Activated naive CD8-positive, alpha-beta T cell treated with anti-CD3 and anti-CD28 coated beads, Interleukin-2, amount 10 ng/mL, durations not matched to agents 7 days and 5 days (primary cell): ENCODE measurements around the gene NKX2-4. TPM values are rescaled to one million over a fixed set of nuclear protein-coding genes. Genes with fewer than 3 reads are reported as not detected.
"Not testable (repeated sequence)": the region's sequence is repeated elsewhere in the genome, so short reads cannot be mapped to it uniquely, and the experiment has no call there.

ENCODE experiments used
- ATAC-seq: fragments of 150-1000 bp; cut with Tn5 transposase; one replicate; pipeline ENCODE4 v1.10.0; 2021; ENCODE audit warnings: low read depth, moderate library complexity
- POLR2A ChIA-PET: fragments of 350-600 bp; sonication (Branson Sonifier 250); formaldehyde crosslinking; loops from one replicate; lab custom pipeline; 2021; ENCODE audit warnings: antibody characterized with exemption; lab: Charles Lee
- DNase-seq: peaks from one replicate; pipeline ENCODE4 v3.0.0; 2021
- H3K27ac Mint-ChIP-seq: one replicate; pipeline ENCODE4 v1.8.0; 2022; ENCODE audit warnings: mild to moderate bottlenecking, mixed read lengths
- H3K27me3 Mint-ChIP-seq: one replicate; pipeline ENCODE4 v1.8.0; 2022; ENCODE audit warnings: mild to moderate bottlenecking, moderate library complexity, mixed read lengths
- H3K36me3 Mint-ChIP-seq: one replicate; pipeline ENCODE4 v1.8.0; 2021; ENCODE audit warnings: mild to moderate bottlenecking, mixed read lengths
- H3K4me1 Mint-ChIP-seq: one replicate; pipeline ENCODE4 v1.8.0; 2021; ENCODE audit warnings: mixed read lengths
- H3K4me3 Mint-ChIP-seq: one replicate; pipeline ENCODE4 v1.8.0; 2022; ENCODE audit warnings: mild to moderate bottlenecking, moderate library complexity, mixed read lengths
- H3K9me3 Mint-ChIP-seq: one replicate; pipeline ENCODE4 v1.8.0; 2021; ENCODE audit warnings: mixed read lengths
- total RNA-seq, 2 experiments: library from RNA; stranded (reverse); gene quantifications; one replicate each; pipeline ENCODE4 v1.2.3, GENCODE V29; 2021

Gene NKX2-4
- total RNA-seq, 2 experiments from 2014 or later: not detected

DNA sequence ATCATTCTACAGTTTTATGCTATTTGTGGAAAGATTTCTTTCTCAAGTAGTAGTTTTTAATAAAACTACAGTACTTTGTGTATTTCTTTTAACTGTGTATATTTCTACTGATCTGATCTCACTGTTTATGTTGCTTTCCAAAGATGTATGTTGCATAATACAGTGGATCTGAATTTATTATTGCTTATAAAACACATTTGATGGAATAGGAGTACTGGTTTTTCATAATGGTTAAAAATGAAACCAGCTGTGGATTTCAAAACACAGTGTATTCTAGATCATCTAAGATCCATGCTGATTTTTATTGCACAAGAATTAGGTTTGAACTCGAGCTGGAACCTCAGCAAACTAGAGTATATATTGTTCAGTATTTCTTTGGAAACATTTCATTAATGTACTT is 8.0 kb downstream of the NKX2-4 start:
- no peak for ATAC-seq
- peaks cover 27% of the 10 kb centered on the region for H3K36me3 Mint-ChIP-seq
- DNase-seq: no peak
- H3K27me3 Mint-ChIP-seq: peaks cover 36% of the 10 kb centered on the region
- POLR2A ChIA-PET: no interaction called here
- no peak overlapping the region for H3K4me3 Mint-ChIP-seq
- H3K9me3 Mint-ChIP-seq: no peaks in the 10 kb centered on the region
- H3K4me1 Mint-ChIP-seq: peaks cover 10% of the 10 kb centered on the region
- H3K27ac Mint-ChIP-seq: no peak overlapping the region

DNA sequence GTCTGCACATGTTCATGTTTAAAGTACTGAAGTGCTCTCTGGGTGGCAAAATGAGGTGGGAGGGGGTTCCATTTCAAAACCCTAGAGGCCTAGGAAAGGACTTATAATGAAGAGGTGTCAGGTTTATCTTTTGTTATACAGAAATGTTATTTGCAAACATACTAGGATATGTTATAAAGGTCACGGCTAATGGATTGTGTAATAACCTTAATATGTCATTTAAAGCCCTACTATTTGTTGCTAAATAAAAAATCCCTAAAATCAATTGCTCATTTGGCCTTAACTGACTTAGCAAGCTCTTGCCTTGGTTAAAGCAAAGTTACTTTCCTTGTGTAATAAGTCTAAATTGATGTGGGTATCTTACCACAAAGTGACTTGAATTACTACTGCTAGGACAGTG is 8.8 kb downstream of the NKX2-4 start:
- POLR2A ChIA-PET: no interaction called here
- peaks cover 27% of the 10 kb centered on the region for H3K36me3 Mint-ChIP-seq
- H3K27me3 Mint-ChIP-seq: peaks cover 28% of the 10 kb centered on the region
- no peaks in the 10 kb centered on the region for H3K9me3 Mint-ChIP-seq
- ATAC-seq (no peak), DNase-seq (no peak)
- peaks cover 10% of the 10 kb centered on the region for H3K4me1 Mint-ChIP-seq
- H3K27ac Mint-ChIP-seq: no peak overlapping the region
- no peak overlapping the region for H3K4me3 Mint-ChIP-seq

DNA sequence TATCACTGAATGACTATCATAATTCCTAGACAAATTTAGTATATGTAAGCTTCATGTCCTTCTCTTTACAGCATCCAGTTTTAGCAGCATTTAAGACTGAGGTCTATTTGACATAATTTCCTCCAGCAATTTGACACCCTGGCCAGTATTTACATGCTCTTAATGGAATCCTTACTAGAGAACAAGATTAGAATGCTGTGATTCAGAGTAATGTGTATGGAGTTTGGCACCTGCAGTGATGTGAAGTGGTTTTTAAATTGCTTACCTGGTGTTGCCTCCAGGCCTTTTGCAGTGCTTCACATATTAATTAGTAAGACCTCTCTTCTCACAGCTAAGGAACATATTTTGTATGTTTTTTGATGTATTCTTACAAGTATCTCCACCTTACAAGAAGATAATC is 9.8 kb downstream of the NKX2-4 start:
- POLR2A ChIA-PET: no interaction called here
- H3K27ac Mint-ChIP-seq: no peak overlapping the region
- H3K27me3 Mint-ChIP-seq: peaks cover 18% of the 10 kb centered on the region
- ATAC-seq (no peak), DNase-seq (no peak)
- peaks cover 4% of the 10 kb centered on the region for H3K4me1 Mint-ChIP-seq
- H3K9me3 Mint-ChIP-seq: no peaks in the 10 kb centered on the region
- no peak overlapping the region for H3K4me3 Mint-ChIP-seq
- peaks cover 28% of the 10 kb centered on the region for H3K36me3 Mint-ChIP-seq

DNA sequence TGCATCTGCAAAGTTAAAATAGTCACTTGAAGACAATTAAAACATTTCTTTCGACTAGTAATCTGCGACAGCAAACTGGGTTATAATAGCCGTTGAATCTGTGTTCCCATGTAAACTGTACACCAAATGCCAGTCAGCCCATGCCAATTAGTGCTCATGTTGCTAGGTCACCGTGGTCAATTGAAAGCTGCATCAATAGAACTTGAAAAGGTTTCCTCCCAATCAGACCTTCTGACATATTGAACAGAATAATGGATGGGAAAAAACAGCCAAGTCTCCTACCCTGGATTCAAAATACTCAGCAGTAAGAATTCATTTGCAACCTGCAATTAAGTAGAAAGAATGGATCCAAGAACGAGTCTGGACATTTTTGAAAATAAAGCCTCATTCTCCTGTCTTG is 11.2 kb downstream of the NKX2-4 start:
- H3K27ac Mint-ChIP-seq: no peak overlapping the region
- H3K27me3 Mint-ChIP-seq: peaks cover 7% of the 10 kb centered on the region
- POLR2A ChIA-PET: no interaction called here
- peaks cover 28% of the 10 kb centered on the region for H3K36me3 Mint-ChIP-seq
- H3K4me1 Mint-ChIP-seq: no peaks in the 10 kb centered on the region
- DNase-seq (no peak), ATAC-seq (no peak)
- H3K4me3 Mint-ChIP-seq: no peak overlapping the region
- no peaks in the 10 kb centered on the region for H3K9me3 Mint-ChIP-seq

DNA sequence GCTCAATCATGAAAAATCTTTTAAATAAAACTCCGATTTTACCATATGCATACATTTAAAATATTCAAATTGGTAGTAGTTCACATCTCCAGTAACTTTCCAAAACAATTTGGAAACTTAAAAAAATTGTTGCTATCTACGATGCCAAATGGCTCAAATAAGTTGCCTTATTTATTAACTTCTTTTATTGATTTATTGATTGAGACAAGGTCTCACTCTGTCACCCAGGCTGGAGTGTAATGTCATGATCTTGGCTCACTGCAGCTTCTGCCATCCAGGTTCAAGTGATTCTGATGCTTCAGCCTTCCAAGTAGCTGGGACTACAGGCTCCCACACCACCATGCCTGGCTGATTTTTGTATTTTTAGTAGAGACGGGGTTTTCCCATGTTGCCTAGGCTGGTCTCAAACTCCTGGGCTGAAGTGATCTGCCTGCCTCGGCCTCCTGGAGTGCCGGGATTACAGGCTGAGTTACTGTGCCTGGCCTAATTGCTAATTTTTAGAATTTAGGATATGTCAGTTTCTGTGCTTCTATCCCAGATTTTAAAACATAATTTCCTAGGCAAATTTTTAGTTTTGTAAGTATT is 12.9 kb downstream of the NKX2-4 start:
- POLR2A ChIA-PET: no interaction called here
- DNase-seq (no peak), ATAC-seq (no peak)
- no peak overlapping the region for H3K4me3 Mint-ChIP-seq
- H3K27me3 Mint-ChIP-seq: no peaks in the 10 kb centered on the region
- no peaks in the 10 kb centered on the region for H3K9me3 Mint-ChIP-seq
- H3K36me3 Mint-ChIP-seq: peaks cover 24% of the 10 kb centered on the region
- no peak overlapping the region for H3K27ac Mint-ChIP-seq
- no peaks in the 10 kb centered on the region for H3K4me1 Mint-ChIP-seq

DNA sequence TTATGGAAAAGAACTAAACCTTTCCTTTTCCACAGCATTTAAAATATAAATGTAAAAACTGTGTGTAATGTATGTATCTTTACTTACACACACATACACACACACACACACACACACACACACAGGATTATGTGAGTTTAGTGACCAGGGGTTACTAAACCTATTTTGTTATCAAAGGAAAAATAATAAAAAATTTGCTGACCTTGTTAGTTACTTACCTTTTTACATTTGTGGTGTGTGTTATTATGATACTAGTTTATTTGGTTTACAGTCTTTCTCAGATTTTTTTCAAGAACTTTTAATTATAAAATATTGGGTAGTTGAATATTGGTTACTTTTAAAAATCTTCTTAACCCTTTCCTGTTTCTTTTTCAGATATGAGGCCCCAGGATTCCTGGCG is 15.7 kb downstream of the NKX2-4 start:
- POLR2A ChIA-PET: no interaction called here
- Mint-ChIP-seq H3K4me3 (no peak overlapping the region), H3K27me3 (no peaks in the 10 kb centered on the region), H3K36me3 (peaks cover 15% of the 10 kb centered on the region), H3K4me1 (peaks cover 2% of the 10 kb centered on the region), H3K9me3 (no peaks in the 10 kb centered on the region), H3K27ac (no peak overlapping the region)
- ATAC-seq (no peak), DNase-seq (no peak)

DNA sequence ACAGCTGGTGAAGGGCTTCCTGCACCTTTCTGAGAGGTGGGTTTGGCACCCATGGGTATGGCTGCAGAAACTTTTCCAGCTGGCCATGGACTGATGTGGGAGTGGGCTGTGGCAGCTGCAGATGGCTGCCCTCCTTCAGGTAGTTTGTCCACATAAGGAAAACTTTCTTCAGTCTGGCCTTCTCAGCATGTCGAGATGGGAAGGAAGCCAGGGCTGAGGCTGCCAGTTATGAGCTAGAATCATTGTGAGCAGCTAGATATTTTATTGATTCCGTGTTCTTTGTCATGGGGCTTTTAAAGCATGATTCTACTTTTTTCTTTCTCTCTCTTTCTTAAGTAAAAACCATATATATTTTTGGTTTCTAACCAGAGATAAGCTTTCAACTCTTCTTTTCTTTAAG is 16.6 kb downstream of the NKX2-4 start:
- Mint-ChIP-seq H3K36me3 (peaks cover 9% of the 10 kb centered on the region), H3K4me1 (peaks cover 2% of the 10 kb centered on the region)

DNA sequence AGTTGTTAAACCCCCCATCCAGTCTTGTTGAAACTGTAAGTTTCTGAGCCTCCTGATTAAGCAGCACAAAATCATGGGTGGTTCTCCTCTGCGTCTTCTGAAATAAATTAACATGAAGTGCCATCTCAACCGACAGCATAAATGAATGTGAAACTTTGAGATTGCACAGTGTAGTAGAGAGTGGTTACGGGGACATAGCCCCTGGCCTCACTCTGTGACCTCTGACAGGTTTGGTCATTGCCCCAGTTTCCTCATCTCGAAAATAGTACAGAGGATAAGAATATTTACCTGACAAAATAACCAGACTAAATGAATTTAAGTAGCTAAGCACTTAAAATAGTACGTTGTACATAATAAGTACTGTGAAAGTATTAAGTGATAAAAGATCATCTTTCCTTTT is 19.1 kb downstream of the NKX2-4 start:
- POLR2A ChIA-PET: no interaction called here
- peaks cover 10% of the 10 kb centered on the region for H3K36me3 Mint-ChIP-seq
- H3K4me3 Mint-ChIP-seq: no peak overlapping the region
- no peak overlapping the region for H3K27ac Mint-ChIP-seq
- peaks cover 2% of the 10 kb centered on the region for H3K4me1 Mint-ChIP-seq
- ATAC-seq (no peak), DNase-seq (no peak)
- H3K27me3 Mint-ChIP-seq: no peaks in the 10 kb centered on the region
- no peaks in the 10 kb centered on the region for H3K9me3 Mint-ChIP-seq

More for the DNA sequence above, 16.6 kb downstream of the NKX2-4 start:
- no peak overlapping the region for H3K27ac Mint-ChIP-seq
- H3K4me3 Mint-ChIP-seq: no peak overlapping the region
- H3K9me3 Mint-ChIP-seq: no peaks in the 10 kb centered on the region
- POLR2A ChIA-PET: no interaction called here
- no peaks in the 10 kb centered on the region for H3K27me3 Mint-ChIP-seq
- ATAC-seq (no peak), DNase-seq (no peak)

DNA sequence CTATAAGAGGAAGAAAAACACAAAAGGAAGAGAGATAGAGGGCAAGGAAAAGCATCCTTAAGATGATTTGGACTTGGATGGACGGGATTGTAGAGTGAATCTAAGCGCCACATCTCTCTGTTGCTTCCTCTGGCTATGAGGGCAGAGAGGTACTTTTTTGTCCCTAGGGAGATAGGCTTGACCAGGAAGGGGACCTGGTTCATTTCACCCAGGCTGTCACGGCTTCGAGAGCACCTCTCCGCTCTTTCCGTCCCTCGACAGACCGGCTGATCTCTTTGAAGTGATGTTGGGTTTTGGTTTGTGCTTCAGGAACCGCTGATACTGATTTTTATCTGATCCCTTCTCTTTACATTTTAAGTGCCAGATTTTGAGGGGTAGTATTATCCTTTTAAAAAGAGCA is 19.6 kb downstream of the NKX2-4 start:
- POLR2A ChIA-PET: no interaction called here
- Mint-ChIP-seq H3K4me1 (peaks cover 2% of the 10 kb centered on the region), H3K36me3 (peaks cover 10% of the 10 kb centered on the region), H3K27ac (no peak overlapping the region), H3K9me3 (no peaks in the 10 kb centered on the region), H3K27me3 (no peaks in the 10 kb centered on the region), H3K4me3 (no peak overlapping the region)
- DNase-seq (no peak), ATAC-seq (no peak)

DNA sequence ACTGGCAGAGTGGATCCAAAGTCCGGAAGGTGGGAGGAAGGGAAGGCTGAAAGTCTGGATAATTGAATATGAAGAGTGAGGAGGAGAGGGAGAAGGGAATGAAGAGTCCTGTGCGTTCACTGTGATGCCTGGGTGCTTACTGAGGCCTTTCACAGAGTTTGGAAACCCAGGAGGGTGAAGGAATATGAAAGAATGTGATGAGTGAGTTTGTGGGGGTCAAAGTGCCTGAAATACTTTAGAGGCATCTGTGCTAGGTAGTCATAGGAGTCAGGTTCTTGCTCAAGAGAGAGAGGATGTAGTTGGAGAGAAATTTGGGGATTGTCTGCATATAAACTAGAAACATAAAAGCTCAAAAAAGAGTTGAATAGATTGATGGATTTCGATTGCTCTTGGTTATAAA is 20.7 kb downstream of the NKX2-4 start:
- ATAC-seq (no peak), DNase-seq (no peak)
- Mint-ChIP-seq H3K9me3 (no peaks in the 10 kb centered on the region), H3K27ac (no peak overlapping the region), H3K36me3 (peaks cover 10% of the 10 kb centered on the region), H3K27me3 (no peaks in the 10 kb centered on the region), H3K4me3 (no peak overlapping the region), H3K4me1 (peaks cover 5% of the 10 kb centered on the region)
- POLR2A ChIA-PET: no interaction called here

DNA sequence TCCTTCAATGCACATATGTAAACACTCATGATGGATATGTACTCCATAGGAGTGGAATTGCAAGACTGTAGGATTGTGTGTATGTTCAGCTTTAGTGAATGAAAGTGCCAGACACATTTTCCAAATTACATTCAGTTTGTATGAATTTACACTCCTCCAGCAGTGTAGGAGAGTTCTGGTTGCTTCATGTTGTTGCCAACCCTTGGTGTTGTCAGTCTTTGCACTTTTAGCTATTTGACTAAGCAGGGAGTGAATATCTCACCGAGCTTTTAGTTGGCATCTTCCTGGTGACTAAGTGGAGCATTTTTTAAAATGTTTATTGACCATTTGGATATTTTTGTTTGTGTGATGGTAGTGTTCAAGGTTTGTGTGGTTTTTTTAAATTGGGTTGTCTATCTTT is 23.9 kb downstream of the NKX2-4 start:
- peaks cover 3% of the 10 kb centered on the region for H3K4me1 Mint-ChIP-seq
- peaks cover 16% of the 10 kb centered on the region for H3K36me3 Mint-ChIP-seq
- ATAC-seq: no peak
- no peaks in the 10 kb centered on the region for H3K27me3 Mint-ChIP-seq
- POLR2A ChIA-PET: no interaction called here
- no peaks in the 10 kb centered on the region for H3K9me3 Mint-ChIP-seq
- H3K4me3 Mint-ChIP-seq: no peak overlapping the region
- no peak for DNase-seq
- H3K27ac Mint-ChIP-seq: no peak overlapping the region

DNA sequence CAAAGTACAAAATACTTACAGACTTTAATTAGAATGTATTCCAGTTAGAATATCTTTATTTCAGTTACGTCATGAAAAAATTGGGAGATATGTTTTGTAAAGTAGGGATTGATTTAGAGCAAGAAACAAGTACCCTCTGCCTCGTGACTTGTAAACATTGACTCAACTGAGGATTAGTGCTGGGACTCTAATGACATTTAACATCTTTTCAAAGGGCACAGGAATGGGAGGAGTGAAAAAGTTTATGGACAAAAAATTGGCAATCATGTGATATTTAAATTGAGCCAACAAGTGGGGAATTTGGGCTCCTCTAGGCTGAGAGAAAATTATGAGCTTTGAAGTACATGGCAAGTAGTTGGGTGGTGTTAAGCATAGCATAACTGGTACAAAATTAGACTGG is 25.3 kb downstream of the NKX2-4 start:
- H3K27ac Mint-ChIP-seq: no peak overlapping the region
- ATAC-seq (no peak), DNase-seq (no peak)
- no peak overlapping the region for H3K4me3 Mint-ChIP-seq
- H3K4me1 Mint-ChIP-seq: peaks cover 3% of the 10 kb centered on the region
- no peaks in the 10 kb centered on the region for H3K9me3 Mint-ChIP-seq
- POLR2A ChIA-PET: no interaction called here
- H3K27me3 Mint-ChIP-seq: no peaks in the 10 kb centered on the region
- peaks cover 18% of the 10 kb centered on the region for H3K36me3 Mint-ChIP-seq

DNA sequence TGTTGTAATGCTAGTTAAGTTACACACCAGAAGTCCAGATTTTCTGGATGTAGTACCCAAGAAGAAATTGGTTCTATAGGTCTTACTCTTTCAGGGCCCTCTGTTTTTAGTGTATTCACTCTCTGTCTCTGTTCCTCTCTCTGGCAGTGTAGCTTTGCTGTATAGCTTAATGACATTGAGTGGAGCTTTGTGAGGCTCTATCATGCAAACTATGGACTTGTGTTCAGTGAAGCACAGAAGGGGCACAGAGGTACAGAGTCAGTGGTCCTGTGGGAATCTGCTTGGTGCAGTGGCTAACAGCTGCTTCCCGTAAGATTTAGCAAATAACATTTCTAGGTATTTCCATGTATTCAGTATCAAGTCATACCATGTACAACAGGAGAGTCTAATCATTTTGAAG is 26.1 kb downstream of the NKX2-4 start:
- Mint-ChIP-seq H3K4me3 (no peak overlapping the region), H3K36me3 (peaks cover 25% of the 10 kb centered on the region), H3K27ac (no peak overlapping the region), H3K4me1 (peaks cover 3% of the 10 kb centered on the region), H3K9me3 (no peaks in the 10 kb centered on the region), H3K27me3 (no peaks in the 10 kb centered on the region)
- POLR2A ChIA-PET: no interaction called here
- ATAC-seq (no peak), DNase-seq (no peak)

DNA sequence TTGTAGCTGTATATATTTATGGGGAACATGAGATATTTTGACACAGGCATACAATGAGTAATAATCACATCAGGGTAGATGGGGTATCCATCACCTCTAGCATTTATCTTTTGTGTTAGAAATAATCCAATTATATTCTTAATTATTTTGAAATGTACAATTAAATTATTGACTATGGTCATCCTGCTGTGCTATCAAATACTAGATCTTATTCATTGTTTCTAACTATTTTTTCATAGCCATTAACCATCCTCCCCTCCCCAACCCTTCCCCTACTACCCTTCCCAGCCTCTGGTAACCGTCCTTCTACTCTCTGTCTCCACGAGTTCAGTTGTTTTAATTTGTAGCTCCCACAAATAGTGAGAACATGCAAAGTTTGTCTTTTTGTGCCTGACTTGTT is 28.5 kb downstream of the NKX2-4 start:
- no peaks in the 10 kb centered on the region for H3K9me3 Mint-ChIP-seq
- DNase-seq: no peak
- no peak overlapping the region for H3K27ac Mint-ChIP-seq
- peaks cover 24% of the 10 kb centered on the region for H3K36me3 Mint-ChIP-seq
- no peak for ATAC-seq
- H3K27me3 Mint-ChIP-seq: no peaks in the 10 kb centered on the region
- H3K4me1 Mint-ChIP-seq: peaks cover 3% of the 10 kb centered on the region
- POLR2A ChIA-PET: no interaction called here
- H3K4me3 Mint-ChIP-seq: no peak overlapping the region

DNA sequence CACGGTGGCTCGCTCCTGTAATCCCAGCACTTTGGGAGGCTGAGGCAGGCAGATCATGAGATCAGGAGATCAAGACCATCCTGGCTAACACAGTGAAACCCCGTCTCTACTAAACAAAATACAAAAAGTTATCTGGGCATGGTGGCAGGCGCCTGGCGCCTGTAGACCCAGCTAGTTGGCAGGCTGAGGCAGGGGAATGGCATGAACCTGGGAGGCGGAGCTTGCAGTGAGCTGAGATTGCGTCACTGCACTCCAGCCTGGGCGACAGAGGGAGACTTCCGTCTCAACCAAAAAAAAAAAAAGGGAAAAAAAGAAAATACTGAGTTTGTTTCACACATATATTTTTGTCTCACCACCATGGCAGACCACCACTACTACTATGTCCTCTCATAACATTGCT is 31.1 kb downstream of the NKX2-4 start:
- H3K9me3 Mint-ChIP-seq, H3K27ac Mint-ChIP-seq, H3K4me1 Mint-ChIP-seq, DNase-seq, ATAC-seq, POLR2A ChIA-PET, H3K4me3 Mint-ChIP-seq, H3K27me3 Mint-ChIP-seq: not testable (repeated sequence)
- peaks cover 24% of the 10 kb centered on the region for H3K36me3 Mint-ChIP-seq
